HG03025 (cell line): ENCODE data around the gene C1QTNF6.
"Not testable (repeated sequence)": the region's sequence is repeated elsewhere in the genome, so short reads cannot be mapped to it uniquely, and the experiment has no call there.

Experiments used
- ATAC-seq: cut with Tn5 transposase; IDR thresholded peaks from one replicate; pipeline ENCODE4 v1.9.1; 2021; ENCODE audit warnings: mild to moderate bottlenecking, moderate library complexity; ENCODE audit not compliant: unreplicated experiment, low FRiP score

The C1QTNF6 gene

DNA sequence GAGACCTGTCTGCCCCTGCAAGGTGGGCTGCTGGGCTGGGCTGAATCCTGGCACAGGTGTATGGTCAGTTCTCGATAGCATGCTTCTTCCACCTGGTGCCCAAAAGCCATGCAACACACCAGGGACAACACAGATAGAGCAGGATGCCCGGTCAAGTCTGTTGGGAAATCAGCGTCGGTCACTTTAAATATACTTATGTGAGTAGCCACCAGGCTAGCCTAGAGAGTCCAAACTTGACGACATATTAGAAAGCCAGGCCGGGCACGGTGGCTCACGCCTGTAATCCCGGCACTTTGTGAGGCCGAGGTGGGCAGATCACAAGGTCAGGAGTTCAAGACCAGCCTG, 8.9 kb downstream of the C1QTNF6 start:
- no peak for ATAC-seq

DNA sequence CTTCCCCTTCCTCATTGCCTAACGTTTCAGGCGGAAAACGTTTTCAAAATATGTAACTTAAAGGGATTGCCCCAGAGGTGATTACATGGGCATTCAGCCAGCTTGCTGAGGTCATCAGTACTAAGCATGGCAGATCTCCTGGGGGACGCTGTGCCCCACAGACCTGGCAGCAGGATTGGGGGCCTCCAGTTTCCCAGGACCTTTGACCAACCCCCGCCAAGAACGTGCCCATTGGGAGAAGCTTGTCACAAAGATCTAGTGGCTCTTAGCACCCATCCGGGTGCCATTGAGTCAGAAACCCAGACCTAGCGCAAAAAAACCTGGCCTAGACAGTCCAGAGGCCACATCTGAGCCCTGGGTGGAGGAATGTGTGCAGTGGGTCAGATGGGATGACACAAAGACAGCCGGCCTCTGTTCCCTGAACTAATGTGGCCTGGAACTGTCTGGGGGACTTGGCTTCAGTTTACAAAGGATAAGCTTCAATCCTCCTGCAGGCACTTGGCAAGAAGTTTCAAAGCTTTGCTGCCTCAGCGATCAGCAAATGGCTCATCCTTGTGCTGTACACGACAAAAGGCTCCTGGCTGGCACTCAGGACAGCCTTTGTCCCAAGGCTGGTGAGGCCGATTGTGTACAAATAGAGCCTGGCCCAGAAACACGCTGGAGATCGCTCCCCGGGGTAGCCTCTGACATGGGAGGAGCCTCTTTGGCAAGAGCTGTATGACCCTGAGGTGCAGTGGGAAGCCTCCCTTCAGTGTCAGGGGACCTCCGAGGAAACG, 9.5 kb downstream of the C1QTNF6 start:
- ATAC-seq: no peak

- ATAC-seq: no peak
Measured at GRCh38 chr22:37177755-37178154, 10.3 kb downstream of the C1QTNF6 start.

DNA sequence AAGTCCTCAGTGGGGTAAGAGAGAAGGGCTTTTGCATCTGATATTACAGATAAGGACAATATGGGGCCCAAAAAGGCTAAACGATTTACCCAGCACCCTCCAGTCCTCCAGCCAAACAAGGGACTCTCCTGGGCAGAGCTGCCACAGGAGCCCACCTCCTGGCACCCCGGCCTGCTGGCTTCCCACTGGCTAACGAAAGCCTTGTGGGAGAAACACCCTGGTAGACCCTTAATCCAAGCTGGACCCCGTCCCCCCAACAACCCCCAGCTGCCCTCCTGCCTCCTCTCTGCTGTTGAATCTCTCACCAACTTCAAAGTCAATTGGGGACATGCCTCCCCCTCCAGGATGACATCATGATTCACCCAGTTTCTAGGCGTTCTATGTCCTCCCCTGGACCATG, 10.8 kb downstream of the C1QTNF6 start:
- no peak for ATAC-seq

GRCh38 chr22:37176464-37177061, 11.5 kb downstream of the C1QTNF6 start:
- no peak for ATAC-seq

- no peak for ATAC-seq
Measured at GRCh38 chr22:37175414-37176281, 12.4 kb downstream of the C1QTNF6 start.

DNA sequence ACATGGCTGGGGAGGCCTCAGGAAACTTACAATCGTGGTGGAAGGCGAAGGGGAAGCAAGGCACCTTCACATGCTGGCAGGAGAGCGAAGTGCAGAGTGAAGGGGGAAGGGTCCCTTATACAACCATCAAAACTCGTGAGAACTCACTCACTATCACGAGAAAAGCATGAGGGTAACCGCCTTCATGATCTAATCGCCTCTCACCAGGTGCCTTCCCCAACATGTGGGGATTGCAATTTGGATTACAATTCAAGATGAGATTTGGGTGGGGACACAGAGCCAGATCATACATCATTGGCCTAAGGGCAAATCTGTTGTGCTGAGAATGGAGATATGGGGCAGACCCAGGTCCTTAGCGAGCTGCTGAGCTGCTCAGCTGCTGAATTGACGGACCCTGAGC, 13.1 kb downstream of the C1QTNF6 start:
- ATAC-seq: no peak

DNA sequence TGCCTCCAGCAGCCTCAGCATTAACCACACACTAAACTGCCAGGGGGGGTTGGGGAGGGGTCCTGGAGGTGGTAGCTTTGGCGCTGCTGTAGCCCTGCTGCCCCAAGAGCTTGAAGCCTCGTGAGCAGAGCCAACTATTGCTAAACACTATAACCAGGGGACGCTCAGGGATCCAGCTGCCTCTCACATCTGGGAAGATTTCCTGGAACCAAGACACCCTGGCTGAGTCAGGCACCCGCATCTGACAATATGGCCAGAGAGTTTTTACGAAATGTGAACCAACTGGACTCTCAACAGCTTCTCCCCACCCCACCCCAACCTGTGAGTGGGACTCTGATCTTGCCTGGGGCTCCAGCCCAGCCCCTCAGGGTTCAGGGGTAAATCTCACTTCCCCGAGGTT, 14.3 kb downstream of the C1QTNF6 start:
- no peak for ATAC-seq

DNA sequence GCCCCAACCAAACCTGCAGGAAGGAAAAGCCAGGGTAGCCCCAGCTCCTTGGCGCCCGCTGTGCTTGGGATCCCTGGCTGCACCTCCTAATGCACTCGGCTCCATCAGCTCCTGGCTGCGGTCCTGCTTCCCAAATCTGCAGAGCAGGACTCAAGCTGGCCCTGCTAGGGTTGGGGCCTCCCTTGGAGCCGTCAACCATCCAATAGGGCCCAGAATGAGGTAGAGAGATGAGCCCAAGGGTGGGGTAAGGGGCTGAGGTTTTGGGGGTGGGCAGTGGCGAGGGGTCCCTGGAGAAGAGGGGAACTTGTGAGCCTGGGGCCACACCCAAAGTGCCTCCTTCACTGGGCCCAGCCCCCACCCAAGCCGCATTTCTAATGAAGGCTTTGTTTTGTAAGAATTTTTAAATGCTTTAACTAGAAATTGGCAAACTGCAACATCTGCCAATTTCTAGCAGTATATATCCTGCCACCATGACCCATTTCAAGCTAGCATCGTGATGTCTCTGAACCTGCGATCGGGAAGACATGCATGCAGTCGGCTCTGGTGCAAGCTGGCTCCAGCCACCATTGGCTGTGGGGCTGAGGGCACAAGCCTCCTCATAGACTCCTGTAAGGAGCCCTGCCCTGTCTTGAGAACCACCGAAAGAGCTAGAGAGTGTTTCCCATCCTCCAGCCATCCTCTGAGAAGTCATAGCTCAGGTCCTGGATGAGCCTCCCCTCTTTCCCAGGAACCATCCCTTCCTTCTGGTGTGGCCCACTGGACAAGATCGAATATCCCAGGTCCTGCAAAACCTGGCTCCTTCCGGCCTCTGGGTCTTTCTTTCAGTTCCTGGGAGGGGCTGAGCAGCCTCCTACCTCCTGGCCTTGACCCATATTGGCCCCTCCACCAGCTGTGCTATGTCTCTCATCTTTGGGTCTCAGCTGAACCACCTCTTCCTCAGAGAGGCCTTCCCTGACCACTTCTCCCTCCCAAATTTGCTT, 15.5 kb downstream of the C1QTNF6 start:
- no peak for ATAC-seq

GRCh38 chr22:37171662-37172061, 16.4 kb downstream of the C1QTNF6 start:
- no peak for ATAC-seq

- not testable (repeated sequence) for ATAC-seq
Measured at GRCh38 chr22:37170689-37171405, 17.2 kb downstream of the C1QTNF6 start.

DNA sequence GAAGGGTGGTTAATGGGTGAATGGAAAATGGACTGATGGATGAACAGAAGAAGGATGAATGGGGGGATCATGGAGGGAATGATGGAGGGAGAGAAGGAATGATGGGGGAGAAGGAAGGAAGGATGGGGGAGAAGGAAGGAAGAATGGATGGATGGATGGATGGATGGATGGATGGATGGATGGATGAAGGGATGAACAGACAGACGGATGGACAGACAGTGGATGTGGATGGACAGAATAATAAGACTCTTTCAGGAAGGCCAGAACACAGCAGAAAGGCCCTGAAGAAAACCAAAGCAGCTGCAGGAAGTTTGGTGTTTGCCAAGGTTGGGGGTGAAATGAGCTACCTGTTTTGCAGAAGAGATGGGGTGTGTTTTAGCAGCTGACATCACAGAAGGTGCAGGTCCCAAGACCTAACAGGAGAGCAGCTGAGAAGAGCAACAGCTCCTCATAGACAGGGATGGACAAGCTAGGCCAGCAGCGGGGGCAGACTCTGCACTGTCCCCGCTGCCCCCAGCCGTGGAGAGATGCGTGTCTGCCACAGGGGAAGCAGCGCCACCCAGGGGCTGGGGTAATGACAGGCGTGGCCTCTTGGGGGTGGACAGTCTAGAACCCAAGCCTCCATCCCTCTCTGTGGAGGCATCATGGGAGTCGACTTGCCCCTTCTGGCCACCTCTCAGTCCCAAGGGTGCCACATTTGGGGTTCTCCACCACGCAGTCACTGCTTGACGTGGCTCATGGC, 17.9 kb downstream of the C1QTNF6 start:
- no peak for ATAC-seq

- no peak for ATAC-seq
Measured at GRCh38 chr22:37169406-37169805, 18.6 kb downstream of the C1QTNF6 start.

GRCh38 chr22:37167981-37168647, 19.9 kb downstream of the C1QTNF6 start:
- no peak for ATAC-seq

DNA sequence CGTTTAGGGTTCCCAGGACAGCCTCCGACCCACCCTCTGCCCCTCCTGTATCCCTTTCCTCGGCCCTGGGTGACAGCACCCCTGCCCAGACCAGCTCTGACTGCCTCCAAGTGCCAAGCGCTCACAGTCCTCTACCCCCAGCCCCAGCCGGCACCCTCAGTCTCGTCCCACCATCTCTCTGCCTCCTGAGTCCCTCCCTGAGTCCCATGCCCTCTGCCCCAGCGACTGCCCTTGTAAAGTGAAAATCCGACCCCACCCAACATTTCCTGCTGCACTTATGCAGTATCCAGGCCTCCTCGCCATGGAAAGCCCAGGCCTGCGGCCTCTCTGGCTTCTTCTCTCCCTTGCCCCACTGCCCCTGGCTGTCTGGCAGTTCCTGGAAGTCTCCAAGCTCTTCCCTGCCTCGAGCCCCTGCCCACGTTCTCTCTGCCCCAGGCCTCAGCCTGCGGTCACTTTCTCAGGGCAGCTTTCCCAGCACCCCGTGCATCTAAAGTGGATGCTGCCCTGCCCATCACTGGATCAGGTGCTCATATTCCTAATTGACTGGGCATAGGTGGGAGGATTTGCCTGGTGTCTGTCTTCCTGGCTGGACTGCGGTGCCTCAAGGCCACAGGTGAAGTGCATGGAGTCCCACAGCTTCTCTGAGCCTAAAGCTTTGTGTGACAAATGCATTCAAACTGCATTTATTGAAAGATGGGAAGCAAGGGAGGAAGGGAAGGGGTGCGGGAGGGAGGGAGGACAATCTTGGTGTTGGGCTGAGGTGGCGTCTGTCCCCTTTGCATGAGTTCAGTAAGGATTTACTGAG, 20.7 kb downstream of the C1QTNF6 start:
- ATAC-seq: no peak

DNA sequence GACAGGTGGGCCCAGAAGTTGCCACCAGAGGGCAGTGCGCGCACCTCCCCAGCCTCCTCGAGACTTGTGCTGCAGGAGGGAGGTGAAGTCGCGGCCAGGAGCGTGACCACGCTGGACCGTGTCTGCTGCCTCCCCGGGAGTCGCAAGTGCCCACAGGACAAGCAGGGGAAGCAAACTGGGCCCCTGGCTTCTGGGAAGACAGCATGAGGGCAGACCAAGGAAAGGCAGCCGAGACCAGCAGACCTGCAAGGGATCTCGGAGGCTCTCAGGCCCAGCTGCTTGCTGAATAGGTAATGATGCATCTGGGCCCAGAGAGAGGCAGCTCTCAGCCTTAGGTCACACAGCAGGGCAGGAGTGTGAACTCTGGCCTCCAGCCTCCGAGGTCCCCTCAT, 21.4 kb downstream of the C1QTNF6 start:
- no peak for ATAC-seq

DNA sequence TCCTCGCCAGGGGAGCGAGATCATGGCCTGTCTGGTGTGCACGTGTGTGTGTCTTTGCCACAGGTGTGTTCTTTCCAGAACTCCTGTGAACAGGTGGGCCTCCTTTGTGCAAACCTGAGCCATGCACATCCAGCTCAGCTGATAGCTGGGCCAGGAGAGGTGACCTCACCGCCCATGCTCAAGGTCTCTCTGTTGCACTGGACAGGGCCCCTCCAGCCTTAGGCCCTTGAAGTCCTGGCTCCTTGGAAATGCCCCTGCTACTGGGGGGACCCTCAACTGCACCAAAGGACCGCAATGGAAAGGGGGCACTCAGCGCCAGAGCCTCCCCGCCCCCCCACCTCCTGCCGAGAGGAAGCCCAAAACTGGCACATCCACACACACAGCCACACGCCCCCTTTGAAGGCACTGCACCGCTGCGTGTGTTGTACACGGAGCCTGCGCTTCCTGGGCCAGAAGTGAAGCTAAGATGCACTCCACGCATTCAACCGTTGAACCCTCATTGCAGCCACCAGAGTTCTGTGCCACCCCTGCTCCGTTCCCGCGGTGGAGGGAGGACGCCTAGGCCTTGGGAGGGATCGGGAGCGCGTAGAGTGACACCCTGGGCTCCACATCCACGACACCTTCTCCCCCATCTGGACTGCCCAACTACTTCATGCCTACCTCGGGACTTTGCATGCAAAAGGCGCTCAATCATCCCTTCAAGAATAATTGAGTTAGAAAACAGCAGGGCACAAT, 21.9 kb downstream of the C1QTNF6 start:
- ATAC-seq: no peak
